Heart left ventricle (tissue), 16 donors: Measurements from ENCODE around the gene EI24. TPM values are rescaled to one million over a fixed set of nuclear protein-coding genes. Genes with fewer than 3 reads are reported as not detected.

Experiments used
- ATAC-seq, 4 donors: fragments of 200-7000 bp; cut with Tn5 transposase; one replicate each; pipeline ENCODE4 v1.9.1; 2020 to 2022; ENCODE audit warnings: moderate library complexity in 4 of 4, mild to moderate bottlenecking in 3 of 4, moderate number of reproducible peaks in 1 of 4
- DNase-seq, 5 donors: peaks; one replicate each; pipeline ENCODE4 v3.0.0-alpha.2; 2020
- H3K27ac ChIP-seq, 12 donors: fragments of 200-600 bp; sonication (generic) in 4 of 12; one replicate each; pipeline versions ENCODE4 v1.5.0 to v1.8.0; 2016 to 2022; ENCODE audit warnings: mild to moderate bottlenecking in 2 of 12
- H3K27me3 ChIP-seq, 9 donors: fragments of 200-600 bp; sonication (generic) in 2 of 9; one replicate each; pipeline versions ENCODE4 v1.5.1 to v1.8.0; 2016 to 2022; ENCODE audit warnings: mild to moderate bottlenecking in 3 of 9
- H3K36me3 ChIP-seq, 9 donors: fragments of 200-600 bp; sonication (generic) in 2 of 9; one replicate each; pipeline versions ENCODE4 v1.5.0 to v1.8.0; 2018 to 2022; ENCODE audit warnings: mild to moderate bottlenecking in 2 of 9
- H3K4me1 ChIP-seq, 12 donors: fragments of 200-600 bp; sonication (generic) in 4 of 12; one replicate each; pipeline versions ENCODE4 v1.5.0 to v1.8.0; 2016 to 2022; ENCODE audit warnings: mild to moderate bottlenecking in 3 of 12
- H3K4me3 ChIP-seq, 12 donors: fragments of 200-600 bp; sonication (generic) in 4 of 12; one replicate each; pipeline versions ENCODE4 v1.5.0 to v1.8.0; 2017 to 2022; ENCODE audit warnings: mild to moderate bottlenecking in 9 of 12, moderate library complexity in 4 of 12
- H3K9me3 ChIP-seq, 12 donors: fragments of 200-600 bp; sonication (generic) in 4 of 12; one replicate each; pipeline versions ENCODE4 v1.5.0 to v1.8.0; 2016 to 2022; ENCODE audit warnings: mild to moderate bottlenecking in 1 of 12
- POLR2A ChIP-seq, 2 donors: fragments of 450-650 bp; IDR thresholded peaks; one replicate each; pipeline ENCODE4 v1.6.1; 2017; ENCODE audit warnings: antibody characterized with exemption in 2 of 2, mild to moderate bottlenecking in 2 of 2, moderate library complexity in 2 of 2
- WGBS, 4 donors: extraction: QIAGEN DNeasy Blood & Tissue Kit in 2 of 4; methylation state at CpG; one replicate each; pipeline versions ENCODE4 v1.1.5 to v1.1.7; 2013 to 2018; 5-methylcytosine and 5-hydroxymethylcytosine counted together
- intact Hi-C, 10 donors: fragments of 100-400 bp; cut with DNase I; formaldehyde crosslinking; loops; one replicate each; pipeline versions ENCODE4 v1.11.1 to v1.14.2; 2022
- polyA plus RNA-seq, 2 donors: library from polyadenylated mRNA; stranded (reverse); fragments of 200-250 nt; gene quantifications; one replicate each; pipeline ENCODE4 v1.2.3, GENCODE V29; 2013
- total RNA-seq, 9 donors: library from RNA; depleted of rRNA in 2 of 9; stranded (reverse); fragments of >200 nt in 2 of 9; fragmentation: NEBNext Ultra II Directional in 3 of 9; extraction: Animal tissue kit (Norgen Biotek cat#: 25700) in 3 of 9; gene quantifications; one replicate each; pipeline versions ENCODE4 v1.1.0 to v1.2.4, GENCODE V29; 2016 to 2023
- TF ChIP-seq, protein P1 (sequence below), 12 donors: fragments of 200-600 bp; sonication (generic) in 4 of 12; IDR thresholded peaks; one replicate each; pipeline versions ENCODE4 v1.5.0 to v1.8.0; 2018 to 2022; ENCODE audit warnings: antibody characterized with exemption in 12 of 12, mild to moderate bottlenecking in 5 of 12
- donor health status: ischemic (EF 13 %, LVEDD 7.1; RV severe dilation, severe dysfunction).
- donor health status: healthy with polysubstance abuse.
- donor health status: DM: no; HTN: yes; CAD: no.
- donor health status: DM: no; HTN: no; CAD: no.
- donor health status: ischemic (EF 25% LVEDD 6.9; RV normal size, moderate dysfunction).
- donor health status: ischemic (EF 25% LVEDD 5.7; RV mildly dilated, moderate dysfunction).
- donor health status: healthy.
- donor health status: DM: yes; HTN: yes; CAD: no.
- donor health status: ischemic (EF 35%, LVEDD 5.7; RV mildly dilated, moderate dysfunction).
- donor health status: nonischemic (EF 11% LVEDD 7.7; RV severe dilation, severe dysfunction).
- donor health status: DM: yes; HTN: yes; CAD: no.
- donor health status: PGD.
- donor health status: ischemic (EF 29% LVEDD 5.4; RV normal size, mild dysfunction).
- donor health status: nonischemic (EF 23%, LVEDD 6.1; RV moderate dilation, normal function).

EI24 gene
- total and polyA plus RNA-seq, 11 donors: 20.6 to 125 (median 53.8) TPM

DNA sequence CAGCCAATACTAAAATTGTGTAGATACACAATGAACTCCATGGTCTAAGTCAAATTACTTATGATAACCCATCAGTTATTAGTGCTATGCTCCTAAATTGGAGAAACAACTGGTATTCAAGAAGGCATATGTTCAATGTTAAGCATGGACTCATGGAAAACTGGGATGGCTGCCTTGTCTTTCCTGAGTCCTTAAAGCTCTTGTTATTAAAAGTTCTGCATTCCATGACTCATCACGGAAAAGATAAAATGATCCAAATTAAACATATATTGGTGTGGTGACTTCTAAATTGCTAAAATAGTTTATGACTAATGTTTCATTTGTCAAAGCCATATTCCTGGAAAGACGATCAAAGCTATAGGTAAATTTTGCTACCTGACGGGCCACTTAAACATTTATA is 9.4 kb upstream of the EI24 start:
- no peaks in the 10 kb centered on the region for H3K27me3 ChIP-seq
- WGBS, 4 donors: 81 to 86% (median 82%) methylated on average over 3 of the region's 3 CpGs
- no peaks in the 10 kb centered on the region for H3K4me1 ChIP-seq
- H3K27ac ChIP-seq: no peak overlapping the region
- no peak for ATAC-seq
- TF ChIP-seq POLR2A (IDR thresholded peaks at IDR 0.05): no peak
- TF ChIP-seq, protein P1, sequence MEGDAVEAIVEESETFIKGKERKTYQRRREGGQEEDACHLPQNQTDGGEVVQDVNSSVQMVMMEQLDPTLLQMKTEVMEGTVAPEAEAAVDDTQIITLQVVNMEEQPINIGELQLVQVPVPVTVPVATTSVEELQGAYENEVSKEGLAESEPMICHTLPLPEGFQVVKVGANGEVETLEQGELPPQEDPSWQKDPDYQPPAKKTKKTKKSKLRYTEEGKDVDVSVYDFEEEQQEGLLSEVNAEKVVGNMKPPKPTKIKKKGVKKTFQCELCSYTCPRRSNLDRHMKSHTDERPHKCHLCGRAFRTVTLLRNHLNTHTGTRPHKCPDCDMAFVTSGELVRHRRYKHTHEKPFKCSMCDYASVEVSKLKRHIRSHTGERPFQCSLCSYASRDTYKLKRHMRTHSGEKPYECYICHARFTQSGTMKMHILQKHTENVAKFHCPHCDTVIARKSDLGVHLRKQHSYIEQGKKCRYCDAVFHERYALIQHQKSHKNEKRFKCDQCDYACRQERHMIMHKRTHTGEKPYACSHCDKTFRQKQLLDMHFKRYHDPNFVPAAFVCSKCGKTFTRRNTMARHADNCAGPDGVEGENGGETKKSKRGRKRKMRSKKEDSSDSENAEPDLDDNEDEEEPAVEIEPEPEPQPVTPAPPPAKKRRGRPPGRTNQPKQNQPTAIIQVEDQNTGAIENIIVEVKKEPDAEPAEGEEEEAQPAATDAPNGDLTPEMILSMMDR (IDR thresholded peaks at IDR 0.05): no peak
- no peaks in the 10 kb centered on the region for H3K9me3 ChIP-seq
- H3K36me3 ChIP-seq: no peaks in the 10 kb centered on the region
- H3K4me3 ChIP-seq: no peak overlapping the region
- DNase-seq: no peak
- intact Hi-C loops: loop anchor here in 2 of 10 donors (10.0 kb wide), 2 partner anchors 65 to 315 kb away; partner anchors contain the start of gene CHEK1 (in 1 of the 2)

DNA sequence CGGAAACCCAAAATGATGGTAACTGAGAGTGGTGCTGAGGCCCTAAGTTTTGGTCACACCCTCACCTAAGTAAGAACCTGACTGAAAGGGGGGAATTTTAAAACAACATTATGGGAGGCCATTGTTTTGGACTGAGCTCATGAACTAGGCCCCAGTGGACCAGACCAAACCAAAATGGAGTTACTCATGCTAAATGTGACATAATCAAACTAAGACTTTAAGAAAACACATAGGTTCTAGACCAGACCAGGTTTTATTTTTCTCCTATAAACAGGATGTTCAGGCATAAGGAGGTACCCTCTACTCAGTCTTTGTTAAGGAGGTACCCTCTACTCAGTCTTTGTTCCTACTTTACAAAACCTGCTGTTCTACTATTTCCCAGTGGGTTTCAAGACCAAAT is 7.4 kb upstream of the EI24 start:
- H3K27me3 ChIP-seq: no peaks in the 10 kb centered on the region
- H3K9me3 ChIP-seq: no peaks in the 10 kb centered on the region
- no peak for TF ChIP-seq POLR2A (IDR thresholded peaks at IDR 0.05)
- TF ChIP-seq, protein P1 (IDR thresholded peaks at IDR 0.05): no peak
- no peak for ATAC-seq
- intact Hi-C loops: loop anchor here in 2 of 10 donors (10.0 kb wide), 2 partner anchors 63 to 313 kb away; partner anchors contain the start of gene CHEK1 (in 1 of the 2)
- no peaks in the 10 kb centered on the region for H3K36me3 ChIP-seq
- 94 to 100% (median 99%) methylated on average over 1 of the region's 1 CpG for WGBS, 4 donors
- DNase-seq: no peak
- no peak overlapping the region for H3K27ac ChIP-seq
- no peaks in the 10 kb centered on the region for H3K4me1 ChIP-seq
- H3K4me3 ChIP-seq: no peak overlapping the region

DNA sequence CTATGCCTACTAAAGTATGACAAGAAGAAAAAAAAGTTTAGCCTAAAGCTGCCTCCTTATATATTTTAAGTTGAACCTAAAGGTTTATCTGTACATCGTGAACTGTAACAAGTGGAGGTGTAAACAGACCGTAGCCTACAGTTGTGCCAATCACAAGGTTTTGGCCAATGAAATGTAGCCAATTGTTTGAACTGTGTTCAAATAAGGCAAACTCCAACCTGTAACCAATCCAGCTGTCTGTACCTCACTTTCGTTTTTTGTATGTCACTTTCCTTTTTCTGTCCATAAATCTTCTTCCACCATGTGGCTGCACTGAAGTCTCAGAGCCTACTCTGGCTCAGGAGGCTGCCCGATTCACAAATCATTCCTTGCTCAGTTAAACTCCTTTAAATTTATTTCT is 6.8 kb upstream of the EI24 start:
- DNase-seq: no peak
- Histone ChIP-seq H3K36me3 (no peaks in the 10 kb centered on the region), H3K4me3 (no peak overlapping the region), H3K4me1 (no peaks in the 10 kb centered on the region), H3K27me3 (no peaks in the 10 kb centered on the region), H3K27ac (no peak overlapping the region), H3K9me3 (no peaks in the 10 kb centered on the region)
- ATAC-seq: no peak
- intact Hi-C loops: loop anchor here in 2 of 10 donors (10.0 kb wide), 2 partner anchors 62 to 312 kb away; partner anchors contain the start of gene CHEK1 (in 1 of the 2)
- no peak for TF ChIP-seq POLR2A (IDR thresholded peaks at IDR 0.05)
- TF ChIP-seq, protein P1 (IDR thresholded peaks at IDR 0.05): no peak
- WGBS, 4 donors: 78 to 84% (median 79%) methylated on average over 4 of the region's 4 CpGs

DNA sequence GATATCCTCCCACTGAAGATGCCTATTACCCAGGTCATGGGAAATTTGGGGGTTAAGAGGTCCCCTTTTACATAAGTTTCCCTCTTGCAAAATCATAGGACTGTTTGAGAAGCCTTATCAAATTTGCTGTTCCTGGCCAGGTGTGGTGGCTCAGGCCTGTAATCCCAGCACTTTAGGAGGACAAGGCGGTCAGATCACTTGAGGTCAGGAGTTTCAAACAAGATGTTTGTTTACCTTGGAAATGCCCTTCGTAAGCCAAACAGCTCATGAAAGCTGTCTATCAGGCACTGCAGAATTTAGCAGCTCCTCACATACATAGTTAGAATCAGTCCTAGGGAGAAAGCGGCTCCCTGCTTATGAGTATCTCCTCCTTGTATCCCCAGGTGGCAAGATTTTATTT is 4.9 kb upstream of the EI24 start:
- no peaks in the 10 kb centered on the region for H3K27me3 ChIP-seq
- DNase-seq (no peak), ATAC-seq (no peak)
- H3K9me3 ChIP-seq: no peaks in the 10 kb centered on the region
- no peak overlapping the region for H3K4me3 ChIP-seq
- intact Hi-C loops: loop anchor here in 2 of 10 donors (10.0 kb wide), 2 partner anchors 60 to 310 kb away; partner anchors contain the start of gene CHEK1 (in 1 of the 2)
- H3K4me1 ChIP-seq: peaks cover 0 to 4% (median 0%) of the 10 kb centered on the region in 12 donors
- no peak overlapping the region for H3K27ac ChIP-seq
- H3K36me3 ChIP-seq: no peaks in the 10 kb centered on the region
- WGBS, 4 donors: 65 to 76% (median 71%) methylated on average over 3 of the region's 3 CpGs
- no peak for TF ChIP-seq POLR2A (IDR thresholded peaks at IDR 0.05)
- TF ChIP-seq, protein P1 (IDR thresholded peaks at IDR 0.05): no peak
